KOPT-K1 (cell line): ENCODE measurements around the gene EPGN.
"Not testable (repeated sequence)": the region's sequence is repeated elsewhere in the genome, so short reads cannot be mapped to it uniquely, and the experiment has no call there.

Experiments used
- H3K27ac ChIP-seq: fragments of 200-600 bp; sonication (generic); 2 replicates; pipeline ENCODE4 v1.5.1; 2016; ENCODE audit warnings: antibody characterized with exemption, mild to moderate bottlenecking, low read depth, low read length; ENCODE audit not compliant: poor library complexity, severe bottlenecking
- H3K36me3 ChIP-seq: fragments of 200-600 bp; sonication (generic); 2 replicates; pipeline ENCODE4 v1.5.1; 2017; ENCODE audit warnings: antibody characterized with exemption, mild to moderate bottlenecking, low read length, moderate library complexity; ENCODE audit not compliant: insufficient read depth
- H3K9me3 ChIP-seq: fragments of 200-600 bp; sonication (generic); 2 replicates; pipeline ENCODE4 v1.5.1; 2017; ENCODE audit warnings: antibody characterized with exemption, low read length, mild to moderate bottlenecking; ENCODE audit not compliant: insufficient read depth, poor library complexity, severe bottlenecking

Gene EPGN

DNA sequence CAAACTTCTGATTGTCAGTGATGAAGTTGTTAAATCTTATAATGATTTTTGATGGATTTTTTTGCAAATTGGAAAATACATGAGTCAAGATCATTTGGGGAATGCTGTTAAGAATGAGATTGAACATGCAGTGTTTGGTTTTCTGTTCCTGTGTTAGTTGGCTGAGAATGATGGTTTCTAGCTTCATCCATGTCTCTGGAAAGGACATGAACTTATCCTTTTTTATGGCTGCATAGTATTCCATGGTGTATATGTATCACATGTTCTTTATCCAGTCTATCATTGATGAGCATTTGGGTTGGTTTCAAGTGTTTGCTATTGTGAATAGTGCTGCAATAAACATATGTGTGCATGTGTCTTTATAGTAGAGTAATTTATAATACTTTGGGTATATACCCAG, 32.2 kb downstream of the EPGN start:
- peaks cover 16% of the 10 kb centered on the region for H3K9me3 ChIP-seq
- H3K27ac ChIP-seq, H3K36me3 ChIP-seq: not testable (repeated sequence)

- Histone ChIP-seq H3K36me3 (no peaks in the 10 kb centered on the region), H3K27ac (no peak overlapping the region), H3K9me3 (peaks cover 16% of the 10 kb centered on the region)
These were observed 35.8 kb downstream of the EPGN start for GRCh38 chr4:74344031-74344430.

- H3K27ac ChIP-seq: no peak overlapping the region
- no peaks in the 10 kb centered on the region for H3K9me3 ChIP-seq
- no peaks in the 10 kb centered on the region for H3K36me3 ChIP-seq
These were observed 45.6 kb downstream of the EPGN start for GRCh38 chr4:74353858-74354257.

- Histone ChIP-seq H3K27ac (no peak overlapping the region), H3K9me3 (no peaks in the 10 kb centered on the region), H3K36me3 (no peaks in the 10 kb centered on the region)
These were observed 49.7 kb downstream of the EPGN start for GRCh38 chr4:74357965-74358364.

GRCh38 chr4:74361671-74362070, 53.4 kb downstream of the EPGN start:
- no peak overlapping the region for H3K27ac ChIP-seq
- no peaks in the 10 kb centered on the region for H3K9me3 ChIP-seq
- H3K36me3 ChIP-seq: no peaks in the 10 kb centered on the region

DNA sequence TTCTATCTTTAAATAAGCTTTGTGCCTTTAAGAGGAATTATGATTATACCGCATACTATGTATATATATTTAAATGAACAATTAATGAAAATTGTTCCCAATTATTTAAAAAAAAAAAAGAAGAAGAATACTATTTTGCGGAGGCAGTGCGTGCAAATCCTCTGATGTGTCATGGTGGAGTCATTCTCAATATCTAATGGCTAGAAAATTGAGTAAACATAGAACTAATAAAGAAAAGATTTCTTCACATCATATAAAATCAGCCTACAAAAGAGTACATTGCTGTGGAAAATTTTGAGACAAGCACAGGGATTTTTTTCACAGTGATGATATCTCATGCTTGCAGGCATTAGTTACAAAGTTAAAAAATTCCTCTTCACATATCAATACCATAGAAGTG, 54.1 kb downstream of the EPGN start:
- H3K36me3 ChIP-seq: no peaks in the 10 kb centered on the region
- H3K9me3 ChIP-seq: no peaks in the 10 kb centered on the region
- no peak overlapping the region for H3K27ac ChIP-seq

DNA sequence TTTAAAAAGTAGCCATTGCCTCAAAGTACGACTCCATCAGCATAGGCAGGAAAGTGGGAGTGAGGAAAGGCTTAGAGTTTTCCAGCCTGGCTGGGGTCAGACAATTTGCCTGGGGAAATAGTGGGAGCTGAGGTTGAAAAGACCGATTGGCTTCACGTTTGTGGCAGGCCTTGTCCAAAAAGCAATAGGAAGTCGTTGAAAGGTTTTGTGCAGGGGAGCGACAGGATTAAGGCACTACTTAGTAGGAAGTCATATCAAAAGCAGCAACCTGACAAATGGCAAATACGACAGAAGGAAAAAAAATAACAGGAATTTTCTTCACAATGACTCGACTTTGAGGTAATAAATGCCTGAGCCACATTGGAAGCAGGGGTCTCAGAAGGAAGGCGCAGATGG, 56.0 kb downstream of the EPGN start:
- H3K9me3 ChIP-seq: no peaks in the 10 kb centered on the region
- H3K36me3 ChIP-seq: no peaks in the 10 kb centered on the region
- H3K27ac ChIP-seq: no peak overlapping the region

GRCh38 chr4:74364652-74365491, 56.6 kb downstream of the EPGN start, which contains the start of gene EREG:
Gene EREG (plus strand): TSS chr4:74365145. CDS start chr4:74365309, 164 bp downstream.
- Histone ChIP-seq H3K36me3 (no peaks in the 10 kb centered on the region), H3K27ac (no peak within 1 kb of the TSS), H3K9me3 (no peaks in the 10 kb centered on the region)

DNA sequence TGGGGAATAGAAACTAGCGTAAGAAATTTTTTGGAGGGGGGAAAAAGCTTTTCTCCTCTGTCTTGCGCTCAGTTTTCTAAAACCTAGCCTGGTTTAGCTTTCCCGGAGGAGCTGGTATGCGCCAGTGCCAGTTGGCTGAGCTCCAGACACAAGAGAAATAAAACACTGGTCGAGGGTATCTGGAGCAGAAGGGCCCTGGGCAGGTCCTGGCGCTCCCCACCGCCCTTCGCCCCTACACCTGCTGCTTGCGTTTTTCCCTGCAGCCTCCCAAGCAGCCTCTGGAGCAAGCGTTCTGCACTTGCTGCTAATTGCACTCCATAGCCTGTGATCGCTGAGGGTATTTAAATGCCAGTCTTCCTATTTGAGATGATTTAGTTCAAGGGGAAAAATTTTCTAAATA, 57.5 kb downstream of the EPGN start:
- Histone ChIP-seq H3K36me3 (no peaks in the 10 kb centered on the region), H3K27ac (no peak overlapping the region), H3K9me3 (no peaks in the 10 kb centered on the region)
